ENCODE measurements around the gene RPS6KC1. TPM values are rescaled to one million over a fixed set of nuclear protein-coding genes. Genes with fewer than 3 reads are reported as not detected.

RPS6KC1 gene
- total RNA-seq, 2 donors from 2014 or later: 9.2 to 10.1 TPM

- no peak for TF ChIP-seq CTCF (IDR thresholded peaks at IDR 0.05)
- Histone ChIP-seq H3K27me3 (no peaks in the 10 kb centered on the region), H3K36me3 (no peaks in the 10 kb centered on the region), H3K27ac (no peak overlapping the region), H3K9me3 (no peaks in the 10 kb centered on the region), H3K4me3 (no peak overlapping the region), H3K4me1 (no peaks in the 10 kb centered on the region)
- DNase-seq (ENCODE audit: low spot score): no peak
These were observed 9.8 kb downstream of the RPS6KC1 start for GRCh38 chr1:213060836-213061235.

GRCh38 chr1:213061263-213061662 lies 10.2 kb downstream of the RPS6KC1 start:
- Histone ChIP-seq H3K27me3 (no peaks in the 10 kb centered on the region), H3K27ac (no peak overlapping the region), H3K4me1 (no peaks in the 10 kb centered on the region), H3K9me3 (no peaks in the 10 kb centered on the region), H3K36me3 (no peaks in the 10 kb centered on the region), H3K4me3 (no peak overlapping the region)
- TF ChIP-seq CTCF (IDR thresholded peaks at IDR 0.05): no peak
- DNase-seq (ENCODE audit: low spot score): no peak

GRCh38 chr1:213065800-213066199 lies 14.8 kb downstream of the RPS6KC1 start:
- Histone ChIP-seq H3K36me3 (no peaks in the 10 kb centered on the region), H3K27ac (no peak overlapping the region), H3K4me3 (no peak overlapping the region), H3K27me3 (no peaks in the 10 kb centered on the region), H3K9me3 (no peaks in the 10 kb centered on the region), H3K4me1 (no peaks in the 10 kb centered on the region)
- TF ChIP-seq CTCF (IDR thresholded peaks at IDR 0.05): no peak
- DNase-seq (ENCODE audit: low spot score): no peak

GRCh38 chr1:213066363-213066762 lies 15.3 kb downstream of the RPS6KC1 start:
- TF ChIP-seq CTCF (IDR thresholded peaks at IDR 0.05): no peak
- no peak for DNase-seq (ENCODE audit: low spot score)
- Histone ChIP-seq H3K4me3 (no peak overlapping the region), H3K27me3 (no peaks in the 10 kb centered on the region), H3K36me3 (no peaks in the 10 kb centered on the region), H3K27ac (no peak overlapping the region), H3K4me1 (no peaks in the 10 kb centered on the region), H3K9me3 (no peaks in the 10 kb centered on the region)

GRCh38 chr1:213067352-213067751 lies 16.3 kb downstream of the RPS6KC1 start:
- no peak for TF ChIP-seq CTCF (IDR thresholded peaks at IDR 0.05)
- Histone ChIP-seq H3K9me3 (no peaks in the 10 kb centered on the region), H3K36me3 (no peaks in the 10 kb centered on the region), H3K27me3 (no peaks in the 10 kb centered on the region), H3K27ac (no peak overlapping the region), H3K4me3 (no peak overlapping the region), H3K4me1 (no peaks in the 10 kb centered on the region)
- DNase-seq (ENCODE audit: low spot score): no peak

- no peak for TF ChIP-seq CTCF (IDR thresholded peaks at IDR 0.05)
- DNase-seq (ENCODE audit: low spot score): no peak
- no peak overlapping the region for H3K4me3 ChIP-seq
- no peak overlapping the region for H3K27ac ChIP-seq
- H3K4me1 ChIP-seq: no peaks in the 10 kb centered on the region
- H3K9me3 ChIP-seq: no peaks in the 10 kb centered on the region
- H3K27me3 ChIP-seq: no peaks in the 10 kb centered on the region
- no peaks in the 10 kb centered on the region for H3K36me3 ChIP-seq
These were observed 19.4 kb downstream of the RPS6KC1 start for GRCh38 chr1:213070406-213070805.
